Activated CD8-positive, alpha-beta memory T cell treated with anti-CD3 and anti-CD28 coated beads, Interleukin-2, amount 10 ng/mL, durations not matched to agents 7 days and 5 days (primary cell): ENCODE measurements around the gene KRT78. TPM values are rescaled to one million over a fixed set of nuclear protein-coding genes. Genes with fewer than 3 reads are reported as not detected.
A peak's percentile ranks its signal among the peaks of the same experiment; 100 is the strongest.

Source experiments
- ATAC-seq: fragments of 150-1000 bp; cut with Tn5 transposase; one replicate; pipeline ENCODE4 v1.10.0; 2021; ENCODE audit warnings: moderate library complexity
- CTCF ChIA-PET: fragments of 350-600 bp; sonication (Branson Sonifier 250); formaldehyde crosslinking; loops from one replicate; lab custom pipeline; 2021; ENCODE audit warnings: antibody characterized with exemption; lab: Charles Lee
- DNase-seq: peaks from one replicate; pipeline ENCODE4 v3.0.0-alpha.2; 2020
- H3K27ac Mint-ChIP-seq: one replicate; pipeline ENCODE4 v1.8.0; 2021; ENCODE audit warnings: mild to moderate bottlenecking, mixed read lengths
- H3K27me3 Mint-ChIP-seq: one replicate; pipeline ENCODE4 v1.8.0; 2021; ENCODE audit warnings: mixed read lengths
- H3K36me3 Mint-ChIP-seq: one replicate; pipeline ENCODE4 v1.8.0; 2021; ENCODE audit warnings: mild to moderate bottlenecking, mixed read lengths
- H3K4me1 Mint-ChIP-seq: one replicate; pipeline ENCODE4 v1.8.0; 2021; ENCODE audit warnings: mixed read lengths
- H3K4me3 Mint-ChIP-seq: one replicate; pipeline ENCODE4 v1.8.0; 2021; ENCODE audit warnings: mild to moderate bottlenecking, moderate library complexity, mixed read lengths
- H3K9me3 Mint-ChIP-seq: one replicate; pipeline ENCODE4 v1.8.0; 2022; ENCODE audit warnings: low read depth, mixed read lengths
- total RNA-seq, 2 experiments: library from RNA; stranded (reverse); gene quantifications; one replicate each; pipeline ENCODE4 v1.2.3, GENCODE V29; 2021

KRT78 gene
- total RNA-seq, 2 experiments from 2014 or later, result not detected

GRCh38 chr12:52878507-52879393 lies 30.0 kb upstream of the KRT78 start:
- Mint-ChIP-seq H3K9me3 (no peaks in the 10 kb centered on the region), H3K4me3 (no peak overlapping the region), H3K36me3 (no peaks in the 10 kb centered on the region), H3K27ac (no peak overlapping the region), H3K27me3 (peaks cover 12% of the 10 kb centered on the region), H3K4me1 (peaks cover 9% of the 10 kb centered on the region)
- DNase-seq (no peak), ATAC-seq (no peak)
- CTCF ChIA-PET, result interaction anchor here (0.6 to 22.1 kb wide), 51 partner anchors 9 to 997 kb away, joined by 3 to 459 read pairs (median 5); partner anchors contain the start of genes EIF4B, KRT2, KRT74 and KRT78

- CTCF ChIA-PET, result interaction anchor here (5.5 to 22.1 kb wide), 4 partner anchors 7 to 506 kb away, joined by 58 to 459 read pairs (median 274); partner anchors contain the start of gene KRT74
- Mint-ChIP-seq H3K9me3 (no peaks in the 10 kb centered on the region), H3K27ac (no peak overlapping the region), H3K4me1 (peaks cover 16% of the 10 kb centered on the region), H3K36me3 (no peaks in the 10 kb centered on the region), H3K4me3 (no peak overlapping the region), H3K27me3 (peaks cover 18% of the 10 kb centered on the region)
- no peak for DNase-seq
- ATAC-seq, result no peak
These were observed 28.4 kb upstream of the KRT78 start for GRCh38 chr12:52877242-52877641.

- Mint-ChIP-seq H3K9me3 (no peaks in the 10 kb centered on the region), H3K36me3 (no peaks in the 10 kb centered on the region), H3K27ac (no peak overlapping the region), H3K4me1 (peaks cover 16% of the 10 kb centered on the region), H3K4me3 (no peak overlapping the region), H3K27me3 (peaks cover 16% of the 10 kb centered on the region)
- ATAC-seq (no peak), DNase-seq (no peak)
- CTCF ChIA-PET, result interaction anchor here (0.6 to 22.1 kb wide), 4 partner anchors 5 to 503 kb away, joined by 3 to 459 read pairs (median 274); partner anchors contain the start of gene KRT74
These were observed 27.6 kb upstream of the KRT78 start for GRCh38 chr12:52876372-52876771.

DNA sequence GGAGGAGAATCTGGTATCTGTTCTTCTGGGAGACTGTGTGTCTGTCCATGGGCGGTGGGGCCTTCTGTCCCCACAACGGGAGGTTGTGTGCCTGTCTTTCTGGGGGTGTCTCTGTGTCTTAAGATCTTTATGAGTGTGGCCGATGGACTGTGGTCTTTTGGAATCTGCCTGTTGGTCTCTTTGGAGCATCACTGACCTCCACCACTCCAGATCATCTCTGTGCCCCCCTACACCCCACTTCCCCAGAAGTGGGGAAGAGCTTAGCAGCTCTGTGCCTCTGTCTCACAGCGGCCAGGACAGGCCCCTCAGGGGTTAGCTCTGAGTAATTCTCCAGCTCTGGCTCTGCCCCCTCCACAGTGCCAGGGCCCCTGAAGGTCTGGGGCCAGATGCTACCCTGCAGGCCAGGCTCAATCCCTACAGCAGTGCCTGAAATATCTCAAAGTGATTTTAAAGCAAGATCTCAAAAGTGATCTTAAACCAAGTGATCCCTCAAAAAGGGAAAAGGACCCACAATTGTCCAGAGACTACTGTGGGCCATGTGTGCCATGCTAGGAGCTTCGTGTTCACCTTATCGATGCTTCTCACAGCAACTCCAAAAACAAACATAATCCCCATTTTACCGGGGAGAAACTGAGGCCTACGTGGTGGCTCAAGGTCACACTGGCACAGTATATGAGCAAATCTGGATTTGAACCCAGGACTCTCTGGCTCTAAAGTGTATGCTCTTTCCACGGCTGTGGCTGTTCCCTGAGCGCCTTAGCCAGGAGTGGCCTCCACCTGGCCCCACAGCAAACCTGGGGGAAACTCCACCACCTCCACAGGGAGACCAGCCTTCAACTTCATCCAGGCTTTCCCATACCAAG lies 26.0 kb upstream of the KRT78 start:
- peaks cover 13% of the 10 kb centered on the region for H3K4me1 Mint-ChIP-seq
- no peak for DNase-seq
- CTCF ChIA-PET, result interaction anchor here (1.3 to 22.1 kb wide), 4 partner anchors 7 to 503 kb away, joined by 5 to 459 read pairs (median 97); partner anchors contain the start of gene KRT74
- H3K9me3 Mint-ChIP-seq, result no peaks in the 10 kb centered on the region
- H3K27me3 Mint-ChIP-seq, result peaks cover 6% of the 10 kb centered on the region
- no peak for ATAC-seq
- H3K4me3 Mint-ChIP-seq, result peak overlapping the region; percentile 61
- H3K36me3 Mint-ChIP-seq, result no peaks in the 10 kb centered on the region
- H3K27ac Mint-ChIP-seq, result peak overlapping the region; percentile 37

GRCh38 chr12:52873832-52874572 lies 25.2 kb upstream of the KRT78 start:
- peaks cover 6% of the 10 kb centered on the region for H3K27me3 Mint-ChIP-seq
- DNase-seq, result peak; percentile 69
- H3K27ac Mint-ChIP-seq, result peak overlapping the region; percentile 37
- H3K4me3 Mint-ChIP-seq, result peak overlapping the region; percentile 61
- peak; percentile 92 for ATAC-seq
- no peaks in the 10 kb centered on the region for H3K36me3 Mint-ChIP-seq
- no peaks in the 10 kb centered on the region for H3K9me3 Mint-ChIP-seq
- H3K4me1 Mint-ChIP-seq, result peaks cover 13% of the 10 kb centered on the region
- CTCF ChIA-PET, result interaction anchor here (1.3 to 22.1 kb wide), 5 partner anchors 8 to 502 kb away, joined by 4 to 459 read pairs (median 12); partner anchors contain the start of gene KRT74

DNA sequence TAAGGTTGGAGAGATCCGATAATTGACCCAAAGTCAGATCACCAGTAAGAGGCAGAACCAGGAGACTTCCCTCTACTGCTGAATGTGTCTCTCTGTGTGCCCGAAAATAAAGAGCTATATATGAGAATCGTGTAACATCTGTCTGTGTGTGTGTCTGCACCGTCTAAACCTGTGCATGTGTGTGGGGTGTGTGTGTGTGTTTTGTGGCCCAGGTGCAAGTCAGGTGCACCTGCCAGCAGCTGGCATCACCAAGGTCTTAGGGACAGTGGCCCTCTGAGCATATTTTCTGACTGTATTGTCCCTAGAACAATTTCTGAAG lies 24.7 kb upstream of the KRT78 start:
- ATAC-seq (no peak), DNase-seq (no peak)
- Mint-ChIP-seq H3K27me3 (peaks cover 6% of the 10 kb centered on the region), H3K9me3 (no peaks in the 10 kb centered on the region), H3K4me1 (peaks cover 13% of the 10 kb centered on the region), H3K4me3 (peak overlapping the region; percentile 55), H3K27ac (peak overlapping the region; percentile 4), H3K36me3 (no peaks in the 10 kb centered on the region)
- CTCF ChIA-PET, result interaction anchor here (0.9 to 22.1 kb wide), 6 partner anchors 8 to 502 kb away, joined by 3 to 459 read pairs (median 12); partner anchors contain the start of gene KRT74

GRCh38 chr12:52872644-52873389 lies 24.0 kb upstream of the KRT78 start:
- Mint-ChIP-seq H3K4me1 (peaks cover 13% of the 10 kb centered on the region), H3K27ac (no peak overlapping the region), H3K27me3 (peaks cover 6% of the 10 kb centered on the region), H3K36me3 (no peaks in the 10 kb centered on the region), H3K4me3 (peak overlapping the region; percentile 55), H3K9me3 (no peaks in the 10 kb centered on the region)
- no peak for ATAC-seq
- DNase-seq, result no peak
- CTCF ChIA-PET, result interaction anchor here (0.6 to 22.1 kb wide), 7 partner anchors 7 to 501 kb away, joined by 3 to 459 read pairs (median 11); partner anchors contain the start of gene KRT74

DNA sequence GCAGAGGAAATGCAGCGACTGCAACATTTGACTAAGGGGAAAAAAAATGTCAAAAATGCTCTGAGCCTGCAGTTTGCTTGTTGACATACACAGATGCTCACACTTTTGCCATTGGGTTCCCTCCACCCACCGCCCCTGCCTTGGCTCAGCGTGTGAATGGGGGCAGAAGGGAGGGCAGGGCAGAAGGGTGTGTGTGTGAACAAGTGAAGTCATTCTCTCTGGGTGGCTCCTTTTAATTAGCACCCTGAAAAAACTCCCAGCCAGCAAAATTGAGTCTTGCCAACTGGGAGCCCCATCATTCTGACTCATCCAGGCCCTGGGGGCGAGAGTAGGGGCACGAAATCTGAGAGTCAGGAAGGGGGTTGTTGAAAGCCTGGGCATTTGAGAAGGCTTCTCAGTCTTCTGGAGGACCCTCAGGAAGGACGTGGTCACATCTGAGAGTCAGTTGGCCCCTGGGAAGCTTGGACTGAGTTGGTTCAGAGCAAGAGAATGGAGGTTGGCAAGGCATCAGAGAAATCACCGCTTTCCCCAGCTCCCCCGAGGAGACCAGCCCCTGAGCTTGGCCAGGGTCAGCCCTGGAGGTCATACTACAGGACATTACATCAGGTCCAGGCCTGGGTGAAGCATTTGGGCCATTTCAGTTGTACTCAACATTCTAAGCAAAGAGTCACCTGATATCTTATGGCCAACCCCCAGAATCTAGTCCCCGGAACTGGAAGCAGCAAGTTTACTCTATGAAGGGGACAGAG lies 22.7 kb upstream of the KRT78 start:
- no peaks in the 10 kb centered on the region for H3K36me3 Mint-ChIP-seq
- no peak overlapping the region for H3K27ac Mint-ChIP-seq

GRCh38 chr12:52870361-52871290 lies 21.8 kb upstream of the KRT78 start:
- no peaks in the 10 kb centered on the region for H3K36me3 Mint-ChIP-seq
- DNase-seq, result peak; percentile 83
- CTCF ChIA-PET, result interaction anchor here (0.6 to 22.1 kb wide), 45 partner anchors 9 to 985 kb away, joined by 3 to 459 read pairs (median 4); partner anchors contain the start of genes KRT4 and KRT74
- no peaks in the 10 kb centered on the region for H3K9me3 Mint-ChIP-seq
- ATAC-seq, result peak; percentile 53
- no peak overlapping the region for H3K4me3 Mint-ChIP-seq
- peaks cover 13% of the 10 kb centered on the region for H3K4me1 Mint-ChIP-seq
- peaks cover 6% of the 10 kb centered on the region for H3K27me3 Mint-ChIP-seq
- no peak overlapping the region for H3K27ac Mint-ChIP-seq

More for the DNA sequence above, 22.7 kb upstream of the KRT78 start:
- DNase-seq (no peak), ATAC-seq (no peak)
- Mint-ChIP-seq H3K4me1 (peaks cover 13% of the 10 kb centered on the region), H3K27me3 (peaks cover 6% of the 10 kb centered on the region), H3K9me3 (no peaks in the 10 kb centered on the region), H3K4me3 (no peak overlapping the region)
- CTCF ChIA-PET, result interaction anchor here (0.7 to 22.1 kb wide), 15 partner anchors 10 to 717 kb away, joined by 3 to 459 read pairs (median 4); partner anchors contain the start of gene KRT74

GRCh38 chr12:52867642-52868041 lies 18.8 kb upstream of the KRT78 start:
- Mint-ChIP-seq H3K4me3 (no peak overlapping the region), H3K9me3 (no peaks in the 10 kb centered on the region), H3K4me1 (no peaks in the 10 kb centered on the region), H3K27ac (no peak overlapping the region), H3K27me3 (peaks cover under 1% of the 10 kb centered on the region), H3K36me3 (no peaks in the 10 kb centered on the region)
- DNase-seq (no peak), ATAC-seq (no peak)
- CTCF ChIA-PET, result interaction anchor here (0.8 to 22.1 kb wide), 4 partner anchors 14 to 287 kb away, joined by 3 to 459 read pairs (median 92); partner anchors contain the start of gene KRT74
